ENCODE data around the gene PPP3CA.

DNA sequence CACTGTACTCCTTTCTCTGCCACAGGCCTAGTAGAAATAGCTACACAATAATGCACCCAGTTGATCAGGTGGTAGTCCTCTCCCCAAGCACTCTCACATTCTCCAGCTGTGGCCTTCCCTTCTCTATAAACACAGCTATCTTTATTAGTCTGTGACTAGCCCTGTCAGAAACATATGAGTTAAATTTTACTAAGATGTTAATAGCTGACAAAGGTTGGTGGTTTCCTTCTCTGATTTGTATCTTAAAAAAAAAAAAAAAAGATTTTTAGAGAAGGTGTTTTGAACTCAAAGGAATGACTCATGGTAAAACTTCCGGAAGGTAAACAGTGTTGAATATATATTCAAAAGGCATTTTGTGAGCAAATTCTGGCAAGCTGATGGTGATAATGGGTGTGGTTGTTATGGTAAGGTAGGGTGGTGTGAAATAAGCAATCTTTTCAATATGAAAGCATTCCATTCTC, 327.4 kb downstream of the PPP3CA start:
- no peak for TF ChIP-seq CTCF (IDR thresholded peaks at IDR 0.05)
- no peak for TF ChIP-seq POLR2AphosphoS5 (IDR thresholded peaks at IDR 0.05)

Measured in breast epithelium (tissue), 3 donors.